ENCODE results near the gene GMEB2.
"Not testable (repeated sequence)": the region's sequence is repeated elsewhere in the genome, so short reads cannot be mapped to it uniquely, and the experiment has no call there.

The GMEB2 gene

GRCh38 chr20:63626424-63627128 lies at the start of gene GMEB2:
Gene GMEB2, minus strand, starts transcription at chr20:63627101. Its CDS starts 7,704 bp downstream, at chr20:63619397.
- DNase-seq (ENCODE audit: low spot score) = peak; percentile 95

- DNase-seq (ENCODE audit: low spot score) = no peak
These were observed 48.9 kb upstream of the GMEB2 start for GRCh38 chr20:63675681-63676368.

- no peak for DNase-seq (ENCODE audit: low spot score)
These were observed 47.0 kb upstream of the GMEB2 start for GRCh38 chr20:63673951-63674350.

- DNase-seq (ENCODE audit: low spot score) = no peak
These were observed 45.8 kb upstream of the GMEB2 start for GRCh38 chr20:63672666-63673065.

- not testable (repeated sequence) for DNase-seq (ENCODE audit: low spot score)
These were observed 44.8 kb upstream of the GMEB2 start for GRCh38 chr20:63671695-63672094.

GRCh38 chr20:63668351-63668750 lies 41.5 kb upstream of the GMEB2 start:
- no peak for DNase-seq (ENCODE audit: low spot score)

- DNase-seq (ENCODE audit: low spot score) = no peak
These were observed 41.0 kb upstream of the GMEB2 start for GRCh38 chr20:63667858-63668257.

GRCh38 chr20:63665708-63666107 lies 38.8 kb upstream of the GMEB2 start:
- no peak for DNase-seq (ENCODE audit: low spot score)

- DNase-seq (ENCODE audit: low spot score) = no peak
These were observed 38.1 kb upstream of the GMEB2 start for GRCh38 chr20:63664861-63665594.

- DNase-seq (ENCODE audit: low spot score) = no peak
These were observed 37.4 kb upstream of the GMEB2 start for GRCh38 chr20:63664143-63664851.

GRCh38 chr20:63663332-63664066 lies 36.6 kb upstream of the GMEB2 start:
- DNase-seq (ENCODE audit: low spot score) = no peak

- no peak for DNase-seq (ENCODE audit: low spot score)
These were observed 35.9 kb upstream of the GMEB2 start for GRCh38 chr20:63662813-63663189.

GRCh38 chr20:63661959-63662812 lies 35.3 kb upstream of the GMEB2 start:
- DNase-seq (ENCODE audit: low spot score) = no peak

GRCh38 chr20:63661108-63661507 lies 34.2 kb upstream of the GMEB2 start:
- DNase-seq (ENCODE audit: low spot score) = no peak

GRCh38 chr20:63660622-63661021 lies 33.7 kb upstream of the GMEB2 start:
- DNase-seq (ENCODE audit: low spot score) = no peak

GRCh38 chr20:63660174-63660573 lies 33.3 kb upstream of the GMEB2 start:
- DNase-seq (ENCODE audit: low spot score) = not testable (repeated sequence)

GRCh38 chr20:63659370-63659769 lies 32.5 kb upstream of the GMEB2 start:
- no peak for DNase-seq (ENCODE audit: low spot score)

- no peak for DNase-seq (ENCODE audit: low spot score)
These were observed 31.9 kb upstream of the GMEB2 start for GRCh38 chr20:63658749-63659187.

- peak; percentile 98 for DNase-seq (ENCODE audit: low spot score)
These were observed 31.2 kb upstream of the GMEB2 start, which contains the start of gene RTEL1 for GRCh38 chr20:63657937-63658748. Gene RTEL1, plus strand, starts transcription at chr20:63658312. Its CDS starts 1,091 bp downstream, at chr20:63659403.

Measured in D341Med (cell line).